Loucy (cell line): ENCODE measurements around the gene ADAT1.
A peak's percentile ranks its signal among the peaks of the same experiment; 100 is the strongest.

ENCODE experiments used
- H2AFZ ChIP-seq: fragments of 200-600 bp; sonication (generic); 2 replicates; pipeline ENCODE4 v1.6.0; 2016; ENCODE audit warnings: antibody characterized with exemption, mild to moderate bottlenecking, low read length, moderate library complexity
- H3F3A ChIP-seq: fragments of 200-600 bp; 2 replicates; pipeline ENCODE4 v1.6.0; 2016; ENCODE audit warnings: antibody characterized with exemption, low read depth, mild to moderate bottlenecking
- H3K27me3 ChIP-seq: fragments of 200-600 bp; sonication (generic); 2 replicates; pipeline ENCODE4 v1.6.1; 2014; ENCODE audit warnings: low read length, mild to moderate bottlenecking; ENCODE audit not compliant: insufficient read depth, poor library complexity, severe bottlenecking
- H3K36me3 ChIP-seq: fragments of 200-600 bp; sonication (generic); 2 replicates; pipeline ENCODE4 v1.6.1; 2016; ENCODE audit warnings: low read length; ENCODE audit not compliant: insufficient read depth
- H3K4me1 ChIP-seq: fragments of 200-600 bp; sonication (generic); 2 replicates; pipeline ENCODE4 v1.5.1; 2014; ENCODE audit warnings: low read length, mild to moderate bottlenecking; ENCODE audit not compliant: insufficient read depth, poor library complexity, severe bottlenecking
- H3K4me2 ChIP-seq: fragments of 200-600 bp; sonication (generic); 2 replicates; pipeline ENCODE4 v1.6.0; 2014; ENCODE audit warnings: antibody characterized with exemption, low read length, low read depth, mild to moderate bottlenecking; ENCODE audit not compliant: poor library complexity, severe bottlenecking
- H3K4me3 ChIP-seq: fragments of 200-600 bp; sonication (generic); 2 replicates; pipeline ENCODE4 v1.5.1; 2014; ENCODE audit warnings: low read length, mild to moderate bottlenecking, mixed read lengths; ENCODE audit not compliant: poor library complexity, severe bottlenecking
- H3K79me2 ChIP-seq: fragments of 200-600 bp; sonication (generic); 2 replicates; pipeline ENCODE4 v1.6.1; 2014; ENCODE audit warnings: low read length; ENCODE audit not compliant: insufficient read depth
- H3K9ac ChIP-seq: fragments of 200-600 bp; sonication (generic); 2 replicates; pipeline ENCODE4 v1.6.0; 2014; ENCODE audit warnings: mild to moderate bottlenecking, low read depth, low read length, moderate library complexity; ENCODE audit not compliant: poor library complexity, severe bottlenecking
- H3K9me2 ChIP-seq: fragments of 200-600 bp; sonication (generic); replicated peaks from 2 replicates; pipeline ENCODE4 v1.6.1; 2016; ENCODE audit warnings: low read depth, low read length, mixed read lengths
- H3K9me3 ChIP-seq: fragments of 200-600 bp; sonication (generic); 2 replicates; pipeline ENCODE4 v1.6.1; 2014; ENCODE audit warnings: mild to moderate bottlenecking, antibody characterized with exemption, low read length, low read depth; ENCODE audit not compliant: insufficient read depth
- H4K20me1 ChIP-seq: fragments of 200-600 bp; sonication (generic); 2 replicates; pipeline ENCODE4 v1.6.0; 2014; ENCODE audit warnings: antibody characterized with exemption, low read length, mild to moderate bottlenecking; ENCODE audit not compliant: insufficient read depth, poor library complexity, severe bottlenecking
- CTCF ChIP-seq: fragments of 200-600 bp; sonication (generic); conservative IDR thresholded peaks from 2 replicates; pipeline ENCODE4 v1.5.1; 2014; ENCODE audit warnings: mild to moderate bottlenecking, antibody characterized with exemption, low read length
- EZH2phosphoT487 ChIP-seq: fragments of 200-600 bp; IDR thresholded peaks from 2 replicates; pipeline ENCODE4 v1.6.1; 2018; ENCODE audit warnings: antibody characterized with exemption, mild to moderate bottlenecking, moderate library complexity, borderline replicate concordance

ADAT1 gene

GRCh38 chr16:75565640-75566039, 57.4 kb downstream of the ADAT1 start:
- Histone ChIP-seq H3K9me3 (no peaks in the 10 kb centered on the region), H3K4me1 (peaks cover 40% of the 10 kb centered on the region), H3K9ac (peak overlapping the region; percentile 87), H3K4me3 (peak overlapping the region; percentile 79), H2AFZ (peak overlapping the region; percentile 92), H3K9me2 (no peaks in the 10 kb centered on the region), H3K79me2 (peaks cover 38% of the 10 kb centered on the region), H3K27me3 (peaks cover 5% of the 10 kb centered on the region), H4K20me1 (peaks cover 27% of the 10 kb centered on the region), H3F3A (no peaks in the 10 kb centered on the region), H3K4me2 (peak overlapping the region; percentile 91), H3K36me3 (no peaks in the 10 kb centered on the region)
- TF ChIP-seq CTCF (no peak), EZH2phosphoT487 (no peak)

- no peaks in the 10 kb centered on the region for H3K79me2 ChIP-seq
- no peaks in the 10 kb centered on the region for H4K20me1 ChIP-seq
- H3K36me3 ChIP-seq, result no peaks in the 10 kb centered on the region
- no peak overlapping the region for H3K4me2 ChIP-seq
- H3K9ac ChIP-seq, result no peak overlapping the region
- no peak overlapping the region for H2AFZ ChIP-seq
- H3K4me1 ChIP-seq, result peaks cover 11% of the 10 kb centered on the region
- TF ChIP-seq EZH2phosphoT487 (no peak), CTCF (no peak)
- no peaks in the 10 kb centered on the region for H3K9me3 ChIP-seq
- H3F3A ChIP-seq, result no peaks in the 10 kb centered on the region
- H3K27me3 ChIP-seq, result no peaks in the 10 kb centered on the region
- no peak overlapping the region for H3K4me3 ChIP-seq
- no peaks in the 10 kb centered on the region for H3K9me2 ChIP-seq
Measured at GRCh38 chr16:75559564-75560372, 63.3 kb downstream of the ADAT1 start.

DNA sequence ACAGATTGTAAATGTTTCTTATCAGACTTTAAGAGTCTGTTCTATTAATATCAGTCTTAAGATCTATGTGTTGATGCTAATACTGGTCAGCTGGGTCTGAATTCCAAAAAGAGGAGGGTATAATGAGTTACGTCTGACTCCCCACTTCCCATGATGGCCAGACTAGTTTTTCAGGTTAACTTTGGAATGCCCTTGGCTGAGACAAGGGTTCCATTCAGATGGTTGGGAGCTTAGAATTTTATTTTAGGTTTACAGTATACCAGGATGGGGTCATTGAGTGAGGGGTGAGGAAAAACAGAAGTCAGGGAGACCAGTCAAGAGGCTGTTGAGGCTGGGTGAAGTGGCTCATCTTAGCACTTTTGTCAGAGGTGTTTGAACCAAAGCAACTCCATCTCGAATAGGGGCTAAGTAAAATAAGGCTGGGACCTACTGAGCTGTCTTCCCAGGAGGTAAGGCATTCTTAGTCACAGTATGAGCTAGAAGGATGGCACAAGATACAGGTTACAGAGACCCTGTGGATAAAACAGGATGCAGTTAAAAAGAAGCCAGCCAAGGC, 64.2 kb downstream of the ADAT1 start:
- Histone ChIP-seq H3K27me3 (no peaks in the 10 kb centered on the region), H3K9me2 (no peaks in the 10 kb centered on the region), H3K4me1 (peaks cover 13% of the 10 kb centered on the region), H3K4me2 (no peak overlapping the region), H3K79me2 (no peaks in the 10 kb centered on the region), H4K20me1 (no peaks in the 10 kb centered on the region), H3K4me3 (no peak overlapping the region), H3F3A (no peaks in the 10 kb centered on the region), H3K9ac (no peak overlapping the region), H3K9me3 (no peaks in the 10 kb centered on the region), H2AFZ (no peak overlapping the region), H3K36me3 (no peaks in the 10 kb centered on the region)
- no peak for TF ChIP-seq CTCF
- TF ChIP-seq EZH2phosphoT487, result no peak
